CD4-positive, alpha-beta T cell (primary cell): ENCODE measurements around the gene NRXN3. TPM values are rescaled to one million over a fixed set of nuclear protein-coding genes. Genes with fewer than 3 reads are reported as not detected.

Experiments used
- ATAC-seq: fragments of 200-7000 bp; cut with Tn5 transposase; one replicate; pipeline ENCODE4 v1.10.0; 2022; ENCODE audit warnings: mild to moderate bottlenecking; ENCODE audit not compliant: poor library complexity
- CTCF ChIA-PET: fragments of 350-600 bp; sonication (Branson Sonifier 250); formaldehyde crosslinking; loops from one replicate; lab custom pipeline; 2021; ENCODE audit warnings: antibody characterized with exemption, inconsistent platforms; lab: Charles Lee
- POLR2A ChIA-PET: fragments of 350-600 bp; sonication (Branson Sonifier 250); formaldehyde crosslinking; loops from one replicate; lab custom pipeline; 2021; ENCODE audit warnings: antibody characterized with exemption, inconsistent platforms; lab: Charles Lee
- DNase-seq, 14 experiments: peaks; one replicate each; pipeline ENCODE4 v3.0.0-alpha.2; 2013 to 2020; ENCODE audit warnings: mixed read lengths in 2 of 14
- H3K27ac ChIP-seq, 2 donors: one replicate each; pipeline versions ENCODE4 v1.5.1 to v1.7.0; 2013; ENCODE audit warnings: low read length in 2 of 2, low read depth in 1 of 2, mild to moderate bottlenecking in 1 of 2
- H3K27me3 ChIP-seq, 2 experiments: 1 replicate in 1 of 2; 2 replicates in 1 of 2; pipeline versions ENCODE4 v1.6.1 to v1.7.0; 2013; ENCODE audit warnings: low read length in 2 of 2, control low read depth in 1 of 2, mild to moderate bottlenecking in 1 of 2, moderate library complexity in 1 of 2; ENCODE audit not compliant: insufficient read depth in 2 of 2, control insufficient read depth in 1 of 2
- H3K36me3 ChIP-seq: one replicate; pipeline ENCODE4 v1.6.1; 2013; ENCODE audit warnings: low read length, control low read depth; ENCODE audit not compliant: insufficient read depth
- H3K4me1 ChIP-seq: one replicate; pipeline ENCODE4 v1.6.1; 2013; ENCODE audit warnings: low read length, control low read depth; ENCODE audit not compliant: insufficient read depth
- H3K4me3 ChIP-seq: one replicate; pipeline ENCODE4 v1.5.1; 2013; ENCODE audit warnings: mild to moderate bottlenecking, low read length, moderate library complexity
- H3K9me3 ChIP-seq, 2 experiments: 1 replicate in 1 of 2; 2 replicates in 1 of 2; pipeline versions ENCODE4 v1.6.1 to v1.7.0; 2013; ENCODE audit warnings: low read length in 2 of 2, mild to moderate bottlenecking in 2 of 2, control low read depth in 1 of 2, moderate library complexity in 1 of 2; ENCODE audit not compliant: control insufficient read depth in 1 of 2, insufficient read depth in 1 of 2
- H3K27ac Mint-ChIP-seq: one replicate; pipeline ENCODE4 v1.8.0; 2020; ENCODE audit warnings: mixed read lengths
- H3K27me3 Mint-ChIP-seq: one replicate; pipeline ENCODE4 v1.8.0; 2021; ENCODE audit warnings: mixed read lengths
- H3K36me3 Mint-ChIP-seq: one replicate; pipeline ENCODE4 v1.8.0; 2021; ENCODE audit warnings: low read depth, mixed read lengths
- H3K4me1 Mint-ChIP-seq: one replicate; pipeline ENCODE4 v1.8.0; 2021; ENCODE audit warnings: low read depth, mixed read lengths
- H3K4me3 Mint-ChIP-seq: one replicate; pipeline ENCODE4 v1.8.0; 2020; ENCODE audit warnings: mild to moderate bottlenecking, mixed read lengths
- H3K9me3 Mint-ChIP-seq: one replicate; pipeline ENCODE4 v1.8.0; 2020; ENCODE audit warnings: mixed read lengths
- intact Hi-C, 2 experiments: fragments of 100-400 bp; cut with DNase I in 1 of 2; cut with micrococcal nuclease in 1 of 2; formaldehyde crosslinking; loops; one replicate each; pipeline versions ENCODE4 v1.15.1 to v1.9.0; 2023 to 2025; cut with DNase I, micrococcal nuclease
- total RNA-seq, 174 experiments: library from RNA in 2 of 174; stranded (reverse) in 2 of 174; gene quantifications; one replicate each; pipeline ENCODE4 v1.2.3 and lab custom pipeline; 2021 to 2026
- TF ChIP-seq, protein P1 (sequence below): fragments of 200-600 bp; IDR thresholded peaks from one replicate; pipeline ENCODE4 v1.8.0; 2022; ENCODE audit warnings: antibody characterized with exemption, mild to moderate bottlenecking

Gene NRXN3
- total RNA-seq, 2 experiments from 2014 or later = not detected

DNA sequence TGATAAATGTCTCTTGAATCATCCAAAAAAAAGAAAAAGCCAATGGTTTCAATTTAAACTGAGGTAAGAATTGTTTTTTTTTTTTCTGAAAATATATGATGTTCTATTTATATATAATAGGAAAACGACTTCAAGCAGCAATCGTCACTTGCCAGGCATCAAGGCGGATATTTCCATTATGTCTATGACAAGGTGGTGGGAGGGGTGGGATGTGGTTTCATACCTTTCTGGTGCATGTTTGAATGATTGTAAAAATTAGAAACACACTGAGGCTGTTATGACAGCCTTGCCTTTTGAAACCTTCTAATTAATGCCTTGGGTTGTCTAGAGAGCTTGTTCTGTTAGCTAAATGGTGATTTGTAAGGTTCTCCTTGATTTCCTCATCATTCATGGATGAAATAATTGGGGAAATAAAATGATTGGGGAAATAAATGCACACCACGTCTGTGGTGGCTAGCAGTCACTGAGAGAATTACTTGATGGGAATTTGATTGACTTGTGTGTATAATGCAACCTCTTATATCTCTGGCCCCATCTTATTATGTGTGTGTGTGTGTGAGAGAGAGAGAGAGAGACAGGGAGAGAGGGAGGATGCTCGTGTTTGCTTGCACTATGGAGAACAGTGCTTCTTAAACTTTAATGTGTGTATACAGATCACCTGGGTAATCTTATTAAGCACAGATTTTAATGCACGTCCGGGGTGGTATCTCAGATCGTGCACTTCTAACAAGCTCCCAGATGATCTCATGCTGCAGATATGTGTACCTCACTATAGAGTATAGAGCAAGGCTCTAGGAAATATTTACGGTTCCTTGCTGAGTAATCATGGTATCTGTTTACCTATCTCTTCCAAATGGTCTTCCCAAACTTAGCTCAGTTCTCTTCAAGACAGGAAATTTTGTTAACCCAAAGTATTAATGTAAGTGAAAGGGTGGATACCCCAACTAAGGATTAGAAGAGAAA, 1538.5 kb downstream of the NRXN3 start:
- Histone ChIP-seq H3K27ac (no peak overlapping the region), H3K4me1 (no peaks in the 10 kb centered on the region), H3K27me3 (no peaks in the 10 kb centered on the region), H3K4me3 (no peak overlapping the region), H3K9me3 (peaks cover 0 to 3% of the 10 kb centered on the region in 2 experiments), H3K36me3 (no peaks in the 10 kb centered on the region)
- intact Hi-C loops = no loop called here
- Mint-ChIP-seq H3K9me3 (peaks cover 6% of the 10 kb centered on the region), H3K4me3 (no peak overlapping the region), H3K4me1 (no peaks in the 10 kb centered on the region), H3K36me3 (no peaks in the 10 kb centered on the region), H3K27me3 (no peaks in the 10 kb centered on the region), H3K27ac (no peak overlapping the region)
- TF ChIP-seq, protein P1, sequence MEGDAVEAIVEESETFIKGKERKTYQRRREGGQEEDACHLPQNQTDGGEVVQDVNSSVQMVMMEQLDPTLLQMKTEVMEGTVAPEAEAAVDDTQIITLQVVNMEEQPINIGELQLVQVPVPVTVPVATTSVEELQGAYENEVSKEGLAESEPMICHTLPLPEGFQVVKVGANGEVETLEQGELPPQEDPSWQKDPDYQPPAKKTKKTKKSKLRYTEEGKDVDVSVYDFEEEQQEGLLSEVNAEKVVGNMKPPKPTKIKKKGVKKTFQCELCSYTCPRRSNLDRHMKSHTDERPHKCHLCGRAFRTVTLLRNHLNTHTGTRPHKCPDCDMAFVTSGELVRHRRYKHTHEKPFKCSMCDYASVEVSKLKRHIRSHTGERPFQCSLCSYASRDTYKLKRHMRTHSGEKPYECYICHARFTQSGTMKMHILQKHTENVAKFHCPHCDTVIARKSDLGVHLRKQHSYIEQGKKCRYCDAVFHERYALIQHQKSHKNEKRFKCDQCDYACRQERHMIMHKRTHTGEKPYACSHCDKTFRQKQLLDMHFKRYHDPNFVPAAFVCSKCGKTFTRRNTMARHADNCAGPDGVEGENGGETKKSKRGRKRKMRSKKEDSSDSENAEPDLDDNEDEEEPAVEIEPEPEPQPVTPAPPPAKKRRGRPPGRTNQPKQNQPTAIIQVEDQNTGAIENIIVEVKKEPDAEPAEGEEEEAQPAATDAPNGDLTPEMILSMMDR = no peak
- DNase-seq (no peak), ATAC-seq (no peak)
- CTCF ChIA-PET = no interaction called here
- POLR2A ChIA-PET = no interaction called here

DNA sequence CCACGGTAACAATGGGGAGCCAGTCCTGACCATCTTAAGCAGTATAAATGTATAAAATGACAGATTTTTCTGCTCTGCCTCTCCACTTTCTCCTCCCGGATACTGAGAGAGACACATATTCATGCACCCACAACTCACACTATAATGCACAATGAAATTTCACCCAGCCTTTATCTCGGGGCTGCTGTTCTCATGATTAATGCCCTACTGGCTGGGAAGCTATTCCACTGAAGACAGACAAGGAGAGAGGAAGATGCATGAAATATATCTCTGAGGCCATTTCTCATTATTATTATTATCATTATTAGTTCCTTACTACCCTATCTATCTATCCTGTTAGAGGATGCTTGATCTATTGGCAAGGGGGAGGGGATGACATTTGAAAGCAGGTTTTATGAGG, 1539.4 kb downstream of the NRXN3 start:
- Mint-ChIP-seq H3K4me1 (no peaks in the 10 kb centered on the region), H3K27ac (no peak overlapping the region), H3K36me3 (no peaks in the 10 kb centered on the region), H3K27me3 (no peaks in the 10 kb centered on the region), H3K4me3 (no peak overlapping the region), H3K9me3 (peaks cover 4% of the 10 kb centered on the region)
- Histone ChIP-seq H3K4me1 (no peaks in the 10 kb centered on the region), H3K27me3 (no peaks in the 10 kb centered on the region), H3K36me3 (no peaks in the 10 kb centered on the region), H3K9me3 (peaks cover 0 to 3% of the 10 kb centered on the region in 2 experiments), H3K27ac (no peak overlapping the region), H3K4me3 (no peak overlapping the region)
- DNase-seq (no peak), ATAC-seq (no peak)
- ChIA-PET POLR2A (no interaction called here), CTCF (no interaction called here)
- intact Hi-C loops = no loop called here
- TF ChIP-seq, protein P1 = no peak

DNA sequence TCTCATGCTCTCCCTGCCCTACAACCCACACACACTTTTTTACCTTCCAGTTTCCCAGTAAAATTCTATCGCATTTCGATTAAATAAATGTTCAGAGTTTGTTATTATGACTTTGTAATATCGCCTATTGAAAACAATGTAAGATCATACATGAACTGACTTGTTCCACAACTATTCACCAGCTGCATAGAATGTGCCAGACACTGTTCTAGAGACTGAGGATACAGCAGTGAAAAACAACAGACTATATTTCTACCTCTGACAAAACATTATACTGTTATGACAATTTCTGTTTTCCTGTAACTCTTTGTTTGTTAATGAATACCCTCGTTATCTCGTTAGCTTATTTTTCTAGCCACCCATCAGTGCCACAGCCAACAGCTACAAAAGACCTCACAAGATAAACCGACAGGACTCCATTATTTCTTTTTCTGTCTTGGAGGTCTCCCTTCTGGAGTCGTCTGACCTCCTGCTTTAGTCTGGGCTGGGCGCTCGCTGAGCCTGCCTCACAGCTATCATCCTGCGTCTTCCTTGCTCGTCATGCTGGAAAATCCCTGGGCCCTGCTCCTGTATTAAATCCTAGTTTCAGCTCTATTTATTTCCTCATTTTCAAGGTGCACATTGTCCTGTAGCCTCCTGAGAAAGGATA, 1542.3 kb downstream of the NRXN3 start:
- no peaks in the 10 kb centered on the region for H3K27me3 Mint-ChIP-seq
- no peak for ATAC-seq
- CTCF ChIA-PET = no interaction called here

More for the DNA sequence above, 1542.3 kb downstream of the NRXN3 start:
- Histone ChIP-seq H3K27ac (no peak overlapping the region), H3K9me3 (no peaks in the 10 kb centered on the region), H3K4me3 (no peak overlapping the region), H3K4me1 (no peaks in the 10 kb centered on the region), H3K27me3 (no peaks in the 10 kb centered on the region), H3K36me3 (no peaks in the 10 kb centered on the region)
- POLR2A ChIA-PET = no interaction called here
- TF ChIP-seq, protein P1 = no peak
- no peaks in the 10 kb centered on the region for H3K4me1 Mint-ChIP-seq
- no peak for DNase-seq
- no peak overlapping the region for H3K27ac Mint-ChIP-seq
- no peaks in the 10 kb centered on the region for H3K9me3 Mint-ChIP-seq
- no peak overlapping the region for H3K4me3 Mint-ChIP-seq
- intact Hi-C loops = no loop called here
- no peaks in the 10 kb centered on the region for H3K36me3 Mint-ChIP-seq
